OCI-LY7 (cell line): Measurements from ENCODE around the gene AAK1. TPM values are rescaled to one million over a fixed set of nuclear protein-coding genes. Genes with fewer than 3 reads are reported as not detected.

Experiments used
- BruUV-seq: library from RNA; stranded (reverse); fragments of 400-500 nt; replicated peaks from 2 replicates; lab custom pipeline; 2021; lab: Mats Ljungman, UMichigan
- CTCF ChIA-PET: fragments of 300-600 bp; sonication (Branson Sonifier 250); formaldehyde crosslinking; loops from one replicate; lab custom pipeline; 2022; ENCODE audit warnings: antibody characterized with exemption; ENCODE audit not compliant: unreplicated experiment; lab: Charles Lee
- POLR2A ChIA-PET: fragments of 300-600 bp; sonication (Branson Sonifier 250); formaldehyde crosslinking; loops from one replicate; lab custom pipeline; 2022; ENCODE audit warnings: antibody characterized with exemption; lab: Charles Lee
- DNase-seq: peaks from one replicate; pipeline ENCODE4 v3.0.0-alpha.2; 2015; ENCODE audit warnings: low spot score
- H2AFZ ChIP-seq: fragments of 200-600 bp; sonication (generic), shearing (Covaris generic); 2 replicates; pipeline ENCODE4 v1.6.1; 2014; ENCODE audit warnings: mild to moderate bottlenecking, antibody characterized with exemption, low read length, moderate library complexity
- H3K27ac ChIP-seq: fragments of 200-600 bp; sonication (generic); 2 replicates; pipeline ENCODE4 v1.5.1; 2014; ENCODE audit warnings: mixed run types, low read depth, mild to moderate bottlenecking, moderate library complexity, low read length, inconsistent platforms; ENCODE audit not compliant: poor library complexity, severe bottlenecking
- H3K36me3 ChIP-seq: fragments of 200-600 bp; sonication (generic); 2 replicates; pipeline ENCODE4 v1.6.1; 2014; ENCODE audit warnings: mild to moderate bottlenecking, antibody characterized with exemption, low read length, moderate library complexity, mixed read lengths; ENCODE audit not compliant: insufficient read depth
- H3K4me1 ChIP-seq: fragments of 200-600 bp; sonication (generic); 2 replicates; pipeline ENCODE4 v1.5.1; 2014; ENCODE audit warnings: mild to moderate bottlenecking, low read length; ENCODE audit not compliant: insufficient read depth, poor library complexity, severe bottlenecking
- H3K4me2 ChIP-seq: fragments of 200-600 bp; sonication (generic); 2 replicates; pipeline ENCODE4 v1.6.1; 2014; ENCODE audit warnings: mild to moderate bottlenecking, low read length
- H3K4me3 ChIP-seq: fragments of 200-600 bp; sonication (generic); 2 replicates; pipeline ENCODE4 v1.5.1; 2014; ENCODE audit warnings: mild to moderate bottlenecking, low read depth, low read length; ENCODE audit not compliant: poor library complexity, severe bottlenecking
- H3K79me2 ChIP-seq: fragments of 200-600 bp; sonication (generic); 2 replicates; pipeline ENCODE4 v1.6.1; 2016; ENCODE audit warnings: low read depth, mild to moderate bottlenecking, low read length, moderate library complexity, mixed read lengths; ENCODE audit not compliant: insufficient read depth
- H3K9me2 ChIP-seq: fragments of 200-600 bp; sonication (generic); 2 replicates; pipeline ENCODE4 v1.6.1; 2016; ENCODE audit warnings: mild to moderate bottlenecking, low read length, mixed read lengths; ENCODE audit not compliant: insufficient read depth
- H3K9me3 ChIP-seq: fragments of 200-600 bp; sonication (generic); 2 replicates; pipeline ENCODE4 v1.6.1; 2014; ENCODE audit warnings: mild to moderate bottlenecking, mixed run types, low read length, mixed read lengths
- H4K20me1 ChIP-seq: fragments of 200-600 bp; sonication (generic); 2 replicates; pipeline ENCODE4 v1.6.1; 2014; ENCODE audit warnings: mild to moderate bottlenecking, antibody characterized with exemption, low read length, moderate library complexity, mixed read lengths; ENCODE audit not compliant: insufficient read depth
- CTCF ChIP-seq: fragments of 200-600 bp; sonication (generic); conservative IDR thresholded peaks from 2 replicates; pipeline ENCODE4 v1.5.1; 2014; ENCODE audit warnings: mild to moderate bottlenecking, antibody characterized with exemption, low read length, moderate library complexity, mixed read lengths
- EZH2phosphoT487 ChIP-seq: fragments of 200-600 bp; sonication (generic); IDR thresholded peaks from 2 replicates; pipeline ENCODE4 v1.6.1; 2018; ENCODE audit warnings: low read depth, borderline replicate concordance, mild to moderate bottlenecking, mixed run types, antibody characterized with exemption, low read length, moderate library complexity, mixed read lengths
- intact Hi-C: fragments of 100-400 bp; cut with micrococcal nuclease; formaldehyde crosslinking; loops from one replicate; pipeline ENCODE4 v1.10.0; 2022; ENCODE audit not compliant: unreplicated experiment
- total RNA-seq, 2 experiments: library from RNA; depleted of rRNA in 1 of 2; stranded (reverse); fragments of >200 nt in 1 of 2; shearing (Covaris generic) in 1 of 2; gene quantifications; 2 replicates each; pipeline ENCODE4 v1.2.3, GENCODE V29; 2014 to 2022

The AAK1 gene
- total RNA-seq, 2 experiments from 2014 or later: 8.3 to 8.5 TPM

DNA sequence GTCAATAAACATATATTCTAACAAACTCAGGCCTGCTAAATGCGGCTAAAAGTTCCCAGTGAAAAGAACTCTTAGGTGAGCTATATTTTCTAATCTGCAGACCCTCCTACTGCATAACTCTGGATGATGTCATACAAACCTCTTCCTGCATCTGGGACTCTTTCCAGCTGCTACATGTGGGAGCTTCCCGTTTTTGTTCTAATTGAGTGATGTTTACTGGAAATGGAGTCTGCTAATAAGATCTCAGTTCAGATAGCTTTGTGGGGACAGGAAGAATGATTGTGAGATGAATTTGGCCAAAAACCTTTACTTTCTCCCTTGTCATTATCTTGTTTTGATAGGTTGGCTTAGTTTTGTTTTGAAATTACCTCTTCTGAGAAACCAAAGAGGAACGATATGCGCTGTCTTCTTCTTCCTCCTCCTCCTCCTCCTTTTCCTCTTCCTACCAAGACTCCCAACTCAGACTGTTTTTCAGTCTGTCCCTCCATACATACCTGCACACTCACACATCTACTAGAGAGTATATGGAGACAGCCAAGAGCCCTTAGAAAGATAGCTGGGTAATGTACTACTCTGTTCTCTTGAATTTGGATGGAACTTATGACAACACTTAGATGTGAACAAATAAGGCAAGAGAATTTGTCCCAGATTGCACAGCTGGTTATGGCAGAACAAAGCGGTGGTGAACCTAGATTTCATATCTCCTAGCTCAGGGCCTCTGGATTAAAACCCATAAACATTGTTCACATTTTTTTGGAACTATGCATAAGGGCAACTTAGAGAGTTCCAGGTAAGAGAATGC lies 39.8 kb upstream of the AAK1 start:
- H3K27ac ChIP-seq: no peak overlapping the region
- no peaks in the 10 kb centered on the region for H3K36me3 ChIP-seq
- no peaks in the 10 kb centered on the region for H3K9me2 ChIP-seq
- CTCF ChIA-PET: no interaction called here
- no peaks in the 10 kb centered on the region for H4K20me1 ChIP-seq
- no TSS peak for BruUV-seq
- no peaks in the 10 kb centered on the region for H3K9me3 ChIP-seq
- H3K4me1 ChIP-seq: no peaks in the 10 kb centered on the region
- H3K79me2 ChIP-seq: no peaks in the 10 kb centered on the region
- TF ChIP-seq CTCF: no peak
- no peak for TF ChIP-seq EZH2phosphoT487
- DNase-seq: no peak
- no peak overlapping the region for H3K4me2 ChIP-seq
- intact Hi-C loops: no loop called here
- no peak overlapping the region for H3K4me3 ChIP-seq
- H2AFZ ChIP-seq: no peak overlapping the region
- POLR2A ChIA-PET: interaction anchor here (0.9 kb wide), 1 partner anchor 13 kb away, joined by 3 read pairs; no protein-coding TSS in a partner anchor

DNA sequence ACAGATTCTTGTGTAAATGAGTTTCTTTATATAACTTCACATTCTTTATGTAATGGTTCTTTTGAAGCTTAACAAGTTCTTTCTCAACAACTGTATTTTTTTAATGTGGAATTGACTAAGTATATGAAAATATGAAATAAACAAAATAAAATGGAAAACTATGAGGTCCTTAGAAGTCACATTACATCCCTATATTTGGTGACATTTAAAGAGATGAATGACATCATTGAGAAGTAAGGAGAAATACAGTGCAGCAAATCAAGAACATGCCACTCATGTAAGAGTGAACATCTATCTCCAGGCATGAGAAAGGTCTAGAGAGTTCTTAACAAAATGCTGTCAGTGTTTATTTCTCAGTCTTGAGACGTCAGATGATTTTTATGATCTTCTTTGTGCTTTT lies 39.0 kb upstream of the AAK1 start:
- CTCF ChIA-PET: no interaction called here

More for the DNA sequence above, 39.0 kb upstream of the AAK1 start:
- POLR2A ChIA-PET: interaction anchor here (0.5 kb wide), 1 partner anchor 589 kb away, joined by 5 read pairs; no protein-coding TSS in a partner anchor
- no TSS peak for BruUV-seq
- DNase-seq: no peak
- Histone ChIP-seq H3K4me2 (no peak overlapping the region), H3K27ac (no peak overlapping the region), H3K4me1 (no peaks in the 10 kb centered on the region), H3K36me3 (no peaks in the 10 kb centered on the region), H4K20me1 (no peaks in the 10 kb centered on the region), H3K79me2 (no peaks in the 10 kb centered on the region), H2AFZ (no peak overlapping the region), H3K4me3 (no peak overlapping the region), H3K9me2 (no peaks in the 10 kb centered on the region), H3K9me3 (no peaks in the 10 kb centered on the region)
- intact Hi-C loops: no loop called here
- TF ChIP-seq CTCF (no peak), EZH2phosphoT487 (no peak)
